ENCODE measurements around the gene CXXC1.
"Not testable (repeated sequence)": the region's sequence is repeated elsewhere in the genome, so short reads cannot be mapped to it uniquely, and the experiment has no call there.

CXXC1 gene

DNA sequence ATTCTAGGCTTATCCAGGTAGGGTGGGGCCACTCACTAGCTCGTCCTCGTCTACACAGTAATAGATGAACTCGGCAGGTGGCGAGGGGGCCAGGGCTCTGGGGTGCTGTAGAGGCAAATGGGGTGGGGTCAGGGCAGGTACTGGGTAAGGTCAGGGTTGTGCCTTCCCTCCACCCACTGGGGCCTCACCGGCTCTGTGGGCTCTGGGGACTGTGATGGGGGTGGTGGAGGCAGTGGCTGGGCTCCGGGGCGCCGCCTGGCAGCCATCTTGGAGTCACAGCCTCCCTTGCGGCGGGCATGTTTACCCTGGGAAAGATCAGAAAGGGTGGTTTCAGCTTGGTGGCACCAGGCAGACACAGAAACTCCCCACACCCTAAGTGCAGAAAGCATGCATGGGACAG is 12.6 kb downstream of the CXXC1 start:
- ATAC-seq (ENCODE audit: low read depth): no peak
- Mint-ChIP-seq H3K4me1 (peaks cover 13% of the 10 kb centered on the region), H3K27me3 (no peaks in the 10 kb centered on the region), H3K27ac (no peak overlapping the region), H3K4me3 (no peak overlapping the region), H3K9me3 (no peaks in the 10 kb centered on the region), H3K36me3 (peaks cover 52% of the 10 kb centered on the region)
- DNase-seq (ENCODE audit: low spot score in 2 of 2): no peak

DNA sequence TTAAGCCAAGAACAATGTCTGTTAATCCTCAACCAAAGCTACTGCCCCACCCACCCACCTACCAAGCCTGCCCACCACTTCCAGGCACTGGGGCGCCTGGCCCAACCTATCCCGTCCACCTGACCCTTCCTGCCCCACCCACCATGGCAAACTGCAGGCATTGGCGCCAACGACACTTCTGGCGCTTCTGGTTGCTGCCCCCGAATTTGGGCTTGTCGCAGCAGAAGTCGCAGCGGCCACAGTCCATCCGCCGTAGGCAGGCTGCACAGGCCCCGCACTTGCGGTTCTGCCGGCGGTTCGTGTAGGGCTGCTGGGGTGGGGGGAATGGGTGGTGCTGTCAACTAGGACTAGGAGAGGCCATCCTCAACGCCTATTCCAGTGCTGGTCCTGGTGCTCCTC is 13.4 kb downstream of the CXXC1 start:
- Mint-ChIP-seq H3K36me3 (peaks cover 52% of the 10 kb centered on the region), H3K4me3 (no peak overlapping the region), H3K4me1 (peaks cover 10% of the 10 kb centered on the region), H3K9me3 (no peaks in the 10 kb centered on the region), H3K27ac (no peak overlapping the region), H3K27me3 (no peaks in the 10 kb centered on the region)
- no peak for DNase-seq (ENCODE audit: low spot score in 2 of 2)
- ATAC-seq (ENCODE audit: low read depth): no peak

DNA sequence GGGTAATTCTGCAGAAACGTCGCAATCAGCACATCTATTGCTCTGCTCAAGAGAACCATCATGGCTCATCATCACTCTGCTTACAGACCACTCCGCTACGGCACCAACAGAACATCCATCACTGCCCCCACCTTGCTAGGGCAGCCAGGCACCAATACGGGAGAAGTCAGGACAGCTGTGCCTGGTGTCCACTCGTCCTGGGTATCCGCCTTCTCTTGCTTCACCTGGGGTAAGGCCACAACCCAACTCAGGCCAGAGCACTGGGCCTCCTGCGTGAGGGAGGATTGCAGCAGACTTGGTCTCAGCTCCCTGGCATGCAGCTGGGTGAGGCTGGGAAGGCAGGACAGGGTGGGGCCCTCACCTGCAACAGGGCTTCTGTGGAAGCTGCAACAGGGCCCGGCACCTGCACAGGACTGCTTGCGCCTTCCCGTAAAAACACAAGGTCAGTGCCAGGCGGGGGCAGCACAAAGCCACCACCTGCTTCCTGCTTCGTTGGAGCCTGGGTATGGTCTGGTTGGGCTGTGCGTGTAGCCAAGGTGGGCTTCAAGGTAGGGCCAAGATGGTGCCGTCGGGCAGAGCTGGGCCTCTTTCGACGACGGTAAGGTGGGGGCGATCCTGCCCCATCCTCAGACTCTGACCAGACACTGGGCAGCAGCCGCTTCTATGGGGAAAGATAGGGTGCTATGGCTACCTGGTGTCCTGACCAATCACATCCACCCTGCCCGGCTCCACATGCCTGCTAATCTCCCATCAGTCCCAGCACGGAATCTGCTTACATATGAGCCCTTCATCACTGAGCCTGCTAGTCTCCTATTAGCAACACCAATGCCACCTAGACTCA is 14.1 kb downstream of the CXXC1 start:
- DNase-seq (ENCODE audit: low spot score in 2 of 2): no peak
- no peak for ATAC-seq (ENCODE audit: low read depth)
- Mint-ChIP-seq H3K9me3 (no peaks in the 10 kb centered on the region), H3K27me3 (no peaks in the 10 kb centered on the region), H3K4me3 (no peak overlapping the region), H3K4me1 (peaks cover 9% of the 10 kb centered on the region), H3K36me3 (peaks cover 49% of the 10 kb centered on the region), H3K27ac (no peak overlapping the region)

DNA sequence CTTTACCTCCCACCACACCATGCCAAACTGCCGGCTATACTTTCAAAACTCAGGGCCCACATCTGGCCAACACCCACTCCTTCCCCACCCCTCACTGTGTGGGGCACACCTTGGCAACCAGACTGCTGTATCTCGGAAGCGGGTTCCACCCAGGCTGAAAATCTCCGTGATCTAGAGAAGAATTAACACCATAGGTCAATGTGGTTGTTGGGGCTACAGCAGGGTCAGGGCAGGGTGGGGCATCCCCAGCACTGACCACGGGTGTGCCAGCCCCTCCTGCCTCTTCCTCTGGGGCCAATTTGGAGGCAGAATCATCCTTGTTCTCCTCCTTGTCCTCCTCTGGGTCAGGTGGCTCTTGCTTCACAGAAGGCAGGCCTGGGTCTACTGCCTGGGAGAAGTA is 14.9 kb downstream of the CXXC1 start:
- Mint-ChIP-seq H3K27ac (no peak overlapping the region), H3K36me3 (peaks cover 47% of the 10 kb centered on the region), H3K4me1 (peaks cover 10% of the 10 kb centered on the region), H3K4me3 (no peak overlapping the region), H3K9me3 (no peaks in the 10 kb centered on the region), H3K27me3 (no peaks in the 10 kb centered on the region)
- DNase-seq (ENCODE audit: low spot score in 2 of 2) (no peak), ATAC-seq (ENCODE audit: low read depth) (no peak)

DNA sequence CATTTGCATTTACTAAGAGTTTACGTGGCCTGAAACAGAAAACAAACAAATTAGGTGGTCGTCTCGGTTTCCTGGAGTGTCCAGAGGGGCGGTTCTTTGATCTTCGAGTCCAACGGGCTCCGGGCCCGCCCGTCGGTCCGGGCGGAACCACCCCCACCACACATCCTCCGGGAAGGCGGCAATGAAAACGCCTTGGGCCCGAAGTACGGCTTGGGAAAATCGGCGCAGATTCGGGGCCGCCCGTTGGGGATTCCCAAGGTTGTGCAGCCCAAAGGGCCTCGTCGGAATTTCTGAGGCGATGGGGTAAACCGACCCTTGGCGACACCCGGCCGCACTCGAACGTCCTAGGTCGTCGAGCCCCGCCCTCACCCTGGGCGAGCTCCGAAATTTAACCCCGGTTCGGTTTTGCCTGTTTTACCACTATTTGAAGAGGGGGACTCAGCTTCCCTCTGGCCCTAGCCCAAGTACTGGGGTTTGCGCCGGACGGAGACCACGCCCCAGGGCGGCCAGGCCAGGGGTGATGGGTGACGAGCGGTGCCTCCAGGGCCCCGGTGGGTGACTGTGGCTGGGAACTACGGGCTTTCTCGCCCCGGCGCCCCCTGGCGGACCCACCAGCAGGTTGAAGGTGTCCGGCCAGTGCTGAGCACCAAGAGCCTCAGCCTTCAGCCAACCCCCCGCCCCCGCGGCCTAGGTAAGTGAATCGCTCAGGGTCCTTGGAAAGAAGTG is 19.3 kb downstream of the CXXC1 start:
- peak; percentile 84 to 89 for DNase-seq (ENCODE audit: low spot score in 2 of 2)
- H3K9me3 Mint-ChIP-seq: no peaks in the 10 kb centered on the region
- H3K27me3 Mint-ChIP-seq: no peaks in the 10 kb centered on the region
- peak overlapping the region; percentile 85 for H3K4me3 Mint-ChIP-seq
- H3K4me1 Mint-ChIP-seq: peaks cover 16% of the 10 kb centered on the region
- H3K36me3 Mint-ChIP-seq: peaks cover 19% of the 10 kb centered on the region
- H3K27ac Mint-ChIP-seq: peak overlapping the region; percentile 82
- ATAC-seq (ENCODE audit: low read depth): peak; percentile 73

DNA sequence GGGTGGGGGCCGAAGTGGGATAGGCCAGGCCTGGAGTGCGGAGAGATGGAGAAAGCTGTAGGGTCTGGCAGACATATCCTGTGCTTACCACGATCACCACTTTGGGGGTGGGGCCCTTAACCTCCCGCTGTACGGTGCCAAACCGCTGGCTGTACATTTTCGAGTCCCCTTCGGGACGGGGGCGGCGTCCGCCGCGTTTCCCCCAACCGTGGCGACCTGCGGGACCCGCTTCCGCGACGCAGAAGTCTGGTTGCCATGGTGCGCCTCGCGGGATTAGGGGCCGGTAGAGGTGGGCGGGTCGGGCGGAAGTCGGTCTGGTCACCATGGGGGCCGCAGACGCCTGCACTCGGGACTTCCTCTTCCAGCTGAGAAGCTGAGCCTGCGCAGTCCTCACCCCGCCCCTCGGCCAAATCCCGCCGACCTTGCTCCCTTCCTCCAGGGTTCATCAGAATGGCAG is 21.2 kb downstream of the CXXC1 start, which contains the start of gene CFAP53:
Gene CFAP53, minus strand, starts transcription at position 248 of the 457 bp plus-strand sequence. Its CDS starts 91 bp downstream, at position 157.
- Mint-ChIP-seq H3K4me1 (peaks cover 16% of the 10 kb centered on the region), H3K27me3 (no peaks in the 10 kb centered on the region), H3K9me3 (no peaks in the 10 kb centered on the region), H3K27ac (peak within 1 kb of the TSS; percentile 90), H3K4me3 (peak within 1 kb of the TSS; percentile 95), H3K36me3 (peaks cover 10% of the 10 kb centered on the region)
- ATAC-seq (ENCODE audit: low read depth): peak; percentile 83
- DNase-seq (ENCODE audit: low spot score in 2 of 2): peak; percentile 78 to 80

DNA sequence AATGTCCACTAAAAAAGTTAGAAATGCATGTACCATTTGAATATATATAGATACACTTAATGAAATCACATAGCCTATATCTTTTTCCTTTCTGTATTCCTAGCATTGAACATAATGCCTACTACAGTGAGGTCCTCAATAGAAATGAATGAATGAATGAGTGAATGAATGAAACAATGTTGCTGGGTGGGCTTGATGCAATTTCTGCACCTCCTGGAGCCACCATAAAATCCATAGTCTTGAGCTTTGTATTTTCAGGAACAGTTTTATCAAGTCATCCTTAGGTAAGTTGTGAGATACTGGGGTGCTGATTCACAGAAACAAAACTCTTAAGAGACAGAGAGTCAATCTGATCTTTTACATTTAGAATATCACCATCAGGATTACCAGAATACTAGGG is 24.5 kb downstream of the CXXC1 start:
- Mint-ChIP-seq H3K27me3 (no peaks in the 10 kb centered on the region), H3K4me3 (no peak overlapping the region), H3K4me1 (peaks cover 11% of the 10 kb centered on the region), H3K27ac (no peak overlapping the region), H3K9me3 (peaks cover 3% of the 10 kb centered on the region), H3K36me3 (no peaks in the 10 kb centered on the region)
- ATAC-seq (ENCODE audit: low read depth): no peak
- DNase-seq (ENCODE audit: low spot score in 2 of 2): no peak

DNA sequence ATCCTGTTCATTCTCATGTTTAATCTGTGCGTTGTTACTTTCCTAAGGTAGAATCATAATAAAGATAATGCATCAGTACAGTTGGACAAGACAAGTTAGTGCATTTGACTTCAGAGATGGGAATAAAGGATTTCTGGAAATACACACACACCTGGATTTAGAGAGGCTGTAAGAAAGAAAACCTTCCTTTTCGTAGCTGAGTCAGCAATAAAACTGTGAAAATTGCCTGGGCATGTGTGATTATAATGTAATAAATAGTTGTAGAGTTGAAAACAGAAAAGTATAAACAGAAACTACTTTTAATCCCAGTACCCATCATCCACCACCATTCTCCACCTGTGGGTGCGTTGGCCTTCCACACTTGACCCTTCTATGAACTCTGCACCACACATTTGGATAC is 36.6 kb downstream of the CXXC1 start:
- no peaks in the 10 kb centered on the region for H3K9me3 Mint-ChIP-seq
- H3K27ac Mint-ChIP-seq: no peak overlapping the region
- H3K4me3 Mint-ChIP-seq: no peak overlapping the region
- no peaks in the 10 kb centered on the region for H3K4me1 Mint-ChIP-seq
- DNase-seq (ENCODE audit: low spot score in 2 of 2): no peak
- H3K27me3 Mint-ChIP-seq: peaks cover 2% of the 10 kb centered on the region
- ATAC-seq (ENCODE audit: low read depth): no peak
- no peaks in the 10 kb centered on the region for H3K36me3 Mint-ChIP-seq

DNA sequence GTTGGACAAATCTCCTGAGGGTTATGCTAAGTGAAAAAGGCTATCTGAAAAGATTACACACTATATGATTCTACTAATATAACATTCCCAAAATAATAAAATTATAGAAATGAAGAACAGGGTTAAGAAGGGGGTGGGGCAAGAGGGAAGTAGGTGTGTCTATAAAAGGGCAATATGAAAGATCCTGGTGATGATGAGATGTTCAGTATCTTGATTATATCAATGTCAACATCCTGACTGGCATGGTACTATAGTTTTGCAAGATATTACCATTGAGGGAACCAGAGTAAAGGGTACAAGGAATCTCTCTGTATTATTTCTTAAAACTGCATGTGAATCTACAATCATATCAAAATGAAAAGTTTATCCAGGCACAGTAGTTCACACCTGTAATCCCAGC is 37.9 kb downstream of the CXXC1 start:
- Mint-ChIP-seq H3K36me3 (no peaks in the 10 kb centered on the region), H3K9me3 (no peaks in the 10 kb centered on the region), H3K27me3 (peaks cover 2% of the 10 kb centered on the region), H3K4me1 (no peaks in the 10 kb centered on the region), H3K4me3 (no peak overlapping the region), H3K27ac (no peak overlapping the region)
- no peak for DNase-seq (ENCODE audit: low spot score in 2 of 2)
- ATAC-seq (ENCODE audit: low read depth): no peak

DNA sequence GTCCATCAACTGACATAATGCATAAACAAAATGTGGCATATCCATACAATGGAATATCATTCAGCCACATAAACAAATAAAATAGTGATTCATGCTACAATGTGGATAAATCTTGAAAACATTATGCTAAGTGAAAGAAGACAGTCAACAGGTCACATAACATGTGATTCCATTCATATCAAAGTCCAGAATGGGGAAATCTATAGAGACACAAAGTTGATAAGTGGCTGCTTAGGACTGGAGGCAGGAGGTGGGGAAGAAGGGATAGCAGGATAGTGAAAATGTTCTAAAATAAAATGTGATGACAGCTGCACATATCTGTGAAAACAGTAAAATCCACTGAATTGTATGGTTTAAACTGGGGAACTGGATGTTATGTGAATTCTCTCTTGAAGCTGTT is 39.9 kb downstream of the CXXC1 start:
- Mint-ChIP-seq H3K4me1 (no peaks in the 10 kb centered on the region), H3K4me3 (no peak overlapping the region), H3K27ac (no peak overlapping the region), H3K9me3 (peaks cover 1% of the 10 kb centered on the region), H3K27me3 (peaks cover 4% of the 10 kb centered on the region), H3K36me3 (peaks cover 2% of the 10 kb centered on the region)
- ATAC-seq (ENCODE audit: low read depth): no peak
- no peak for DNase-seq (ENCODE audit: low spot score in 2 of 2)

DNA sequence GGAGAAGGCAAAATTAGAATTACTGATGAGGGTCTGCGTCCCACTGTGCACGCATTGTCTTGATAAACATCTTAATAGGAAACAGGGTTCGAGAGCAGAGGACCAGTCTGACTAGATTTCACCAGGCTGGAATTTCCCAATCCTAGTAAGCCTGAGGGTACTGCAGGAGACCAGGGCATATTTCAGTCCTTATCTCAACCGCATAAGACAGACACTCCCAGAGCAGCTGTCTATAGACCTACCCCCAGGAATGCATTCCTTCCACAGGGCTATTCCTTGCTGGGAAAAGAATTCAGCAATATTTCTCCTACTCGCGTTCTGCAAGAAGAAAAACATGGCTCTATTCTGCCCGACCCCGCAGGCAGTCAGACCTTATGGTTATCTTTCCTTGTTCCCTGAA is 45.7 kb downstream of the CXXC1 start:
- not testable (repeated sequence) for H3K4me1 Mint-ChIP-seq; DNase-seq (ENCODE audit: low spot score in 2 of 2); ATAC-seq (ENCODE audit: low read depth); H3K27me3 Mint-ChIP-seq; H3K4me3 Mint-ChIP-seq; H3K27ac Mint-ChIP-seq
- Mint-ChIP-seq H3K9me3 (peaks cover 14% of the 10 kb centered on the region), H3K36me3 (peaks cover 13% of the 10 kb centered on the region)

DNA sequence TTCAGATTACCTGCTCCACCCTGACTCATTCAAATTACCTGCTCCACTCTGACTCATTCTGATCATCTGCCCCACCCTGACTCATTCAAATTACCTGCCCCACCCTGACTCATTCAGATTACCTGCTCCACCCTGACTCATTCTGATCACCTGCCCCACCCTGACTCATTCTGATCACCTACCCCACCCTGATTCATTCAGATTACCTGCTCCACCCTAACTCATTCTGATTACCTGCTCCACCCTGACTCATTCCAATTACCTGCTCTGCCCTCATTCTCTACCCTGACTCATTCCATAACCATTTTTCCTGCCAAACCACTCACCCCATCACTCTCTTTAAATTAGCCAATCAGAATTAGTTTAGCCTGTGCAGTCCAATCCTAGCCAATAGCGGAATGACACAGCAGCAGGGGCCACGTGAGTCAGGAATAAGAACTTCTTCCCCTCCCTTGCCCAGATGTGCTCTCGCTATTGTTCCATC is 47.4 kb downstream of the CXXC1 start:
- Mint-ChIP-seq H3K9me3 (peaks cover 14% of the 10 kb centered on the region), H3K4me1 (peaks cover 5% of the 10 kb centered on the region), H3K36me3 (peaks cover 13% of the 10 kb centered on the region), H3K4me3 (no peak overlapping the region), H3K27ac (no peak overlapping the region), H3K27me3 (peaks cover 10% of the 10 kb centered on the region)
- ATAC-seq (ENCODE audit: low read depth) (no peak), DNase-seq (ENCODE audit: low spot score in 2 of 2) (no peak)

DNA sequence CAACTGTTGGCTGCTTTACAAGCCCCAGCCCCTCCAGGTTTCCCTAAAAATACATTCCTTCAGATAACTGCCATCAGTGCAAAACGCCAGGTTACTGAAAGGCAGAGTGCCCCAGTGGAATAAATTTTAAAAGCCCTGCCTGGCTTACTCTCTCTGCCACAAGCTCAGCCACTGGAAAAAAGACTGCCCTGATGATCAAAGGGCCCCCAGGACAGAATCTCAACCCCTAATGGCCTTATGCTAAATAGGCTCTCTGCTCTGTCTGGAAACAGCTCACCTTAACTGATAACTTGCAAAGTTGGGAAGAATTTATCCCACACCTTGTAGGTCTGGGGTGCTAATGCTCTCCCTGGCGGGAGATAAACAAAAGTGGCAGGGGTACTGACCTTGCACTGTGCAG is 55.1 kb downstream of the CXXC1 start:
- no peak for DNase-seq (ENCODE audit: low spot score in 2 of 2)
- H3K36me3 Mint-ChIP-seq: no peaks in the 10 kb centered on the region
- no peak overlapping the region for H3K4me3 Mint-ChIP-seq
- peaks cover 11% of the 10 kb centered on the region for H3K27me3 Mint-ChIP-seq
- H3K27ac Mint-ChIP-seq: no peak overlapping the region
- H3K9me3 Mint-ChIP-seq: no peaks in the 10 kb centered on the region
- peaks cover 6% of the 10 kb centered on the region for H3K4me1 Mint-ChIP-seq
- no peak for ATAC-seq (ENCODE audit: low read depth)
